Measurements from ENCODE around the gene FBRS. TPM values are rescaled to one million over a fixed set of nuclear protein-coding genes. Genes with fewer than 3 reads are reported as not detected.

Gene FBRS
- total RNA-seq, 6 experiments from 2014 or later, result 13.0 to 26.2 (median 20.9) TPM

GRCh38 chr16:30615358-30616091, 42.7 kb upstream of the FBRS start:
- Histone ChIP-seq H3K27ac (no peak overlapping the region), H3K4me3 (no peak overlapping the region), H3K27me3 (no peaks in the 10 kb centered on the region), H3K36me3 (no peaks in the 10 kb centered on the region), H3K4me1 (peaks cover 0 to 10% (median 2%) of the 10 kb centered on the region in 4 donors), H3K9me3 (no peaks in the 10 kb centered on the region)
- intact Hi-C loops (cut with DNase I), result no loop called here
- peak in 2 of 3 donors; percentile 46 to 58 for DNase-seq
- peak; percentile 28 to 53 (median 42) for TF ChIP-seq CTCF (IDR thresholded peaks at IDR 0.05)
- TF ChIP-seq POLR2A (IDR thresholded peaks at IDR 0.05), result no peak
- peak; percentile 63 to 74 (median 64) for ATAC-seq
- 47% methylated on average over 12 of the region's 12 CpGs for WGBS (ENCODE audit: insufficient coverage, low coverage, low lambda C conversion rate, missing lambda C conversion rate)

GRCh38 chr16:30619202-30619601, 39.0 kb upstream of the FBRS start:
- intact Hi-C loops (cut with DNase I), result no loop called here
- ATAC-seq (peak; percentile 70 to 88 (median 77)), DNase-seq (peak; percentile 70 to 87 (median 84))
- Histone ChIP-seq H3K4me3 (no peak overlapping the region), H3K4me1 (peaks cover 0 to 23% (median 4%) of the 10 kb centered on the region in 4 donors), H3K27ac (no peak overlapping the region), H3K36me3 (no peaks in the 10 kb centered on the region), H3K9me3 (no peaks in the 10 kb centered on the region), H3K27me3 (no peaks in the 10 kb centered on the region)
- no peak for TF ChIP-seq POLR2A (IDR thresholded peaks at IDR 0.05)
- TF ChIP-seq CTCF (IDR thresholded peaks at IDR 0.05), result no peak
- WGBS (ENCODE audit: insufficient coverage, low coverage, low lambda C conversion rate, missing lambda C conversion rate), result 59% methylated on average over 4 of the region's 4 CpGs

GRCh38 chr16:30619638-30620037, 38.6 kb upstream of the FBRS start:
- ATAC-seq (peak in 2 of 4 donors; percentile 36 to 58), DNase-seq (no peak)
- TF ChIP-seq CTCF (IDR thresholded peaks at IDR 0.05) (no peak), POLR2A (IDR thresholded peaks at IDR 0.05) (no peak)
- intact Hi-C loops (cut with DNase I), result loop anchor here in 1 of 2 donors (10.0 kb wide), 1 partner anchor 195 kb away; no protein-coding TSS in a partner anchor
- no peaks in the 10 kb centered on the region for H3K27me3 ChIP-seq
- WGBS (ENCODE audit: insufficient coverage, low coverage, low lambda C conversion rate, missing lambda C conversion rate), result 52% methylated on average over 4 of the region's 5 CpGs
- no peaks in the 10 kb centered on the region for H3K9me3 ChIP-seq
- no peak overlapping the region for H3K4me3 ChIP-seq
- no peaks in the 10 kb centered on the region for H3K36me3 ChIP-seq
- H3K27ac ChIP-seq, result no peak overlapping the region
- peaks cover 0 to 23% (median 4%) of the 10 kb centered on the region in 4 donors for H3K4me1 ChIP-seq

GRCh38 chr16:30620169-30620568, 38.1 kb upstream of the FBRS start:
- no peak for TF ChIP-seq POLR2A (IDR thresholded peaks at IDR 0.05)
- TF ChIP-seq CTCF (IDR thresholded peaks at IDR 0.05), result no peak
- Histone ChIP-seq H3K36me3 (no peaks in the 10 kb centered on the region), H3K27ac (no peak overlapping the region), H3K9me3 (no peaks in the 10 kb centered on the region), H3K4me1 (peaks cover 0 to 23% (median 4%) of the 10 kb centered on the region in 4 donors), H3K27me3 (no peaks in the 10 kb centered on the region), H3K4me3 (no peak overlapping the region)
- 57% methylated on average over 3 of the region's 3 CpGs for whole genome bisulfite sequencing (ENCODE audit: insufficient coverage, low coverage, low lambda C conversion rate, missing lambda C conversion rate)
- no peak for DNase-seq
- no peak for ATAC-seq
- intact Hi-C loops (cut with DNase I), result loop anchor here in 1 of 2 donors (10.0 kb wide), 1 partner anchor 195 kb away; no protein-coding TSS in a partner anchor

Measured in right lobe of liver (tissue), 6 donors.